IPS DF 6.9 (cell line): ENCODE measurements around the gene OCLN.
"Not testable (repeated sequence)": the region's sequence is repeated elsewhere in the genome, so short reads cannot be mapped to it uniquely, and the experiment has no call there.

Experiments used
- DNase-seq: peaks from one replicate; pipeline ENCODE4 v3.0.0-alpha.2; 2013; ENCODE audit warnings: low read depth, low spot score
- H3K27ac ChIP-seq: one replicate; pipeline ENCODE4 v1.5.1; 2013; ENCODE audit warnings: low read length, control low read depth
- H3K27me3 ChIP-seq: 2 replicates; pipeline ENCODE4 v1.6.1; 2013; ENCODE audit warnings: mild to moderate bottlenecking, low read length; ENCODE audit not compliant: control insufficient read depth, insufficient read depth
- H3K36me3 ChIP-seq: 2 replicates; pipeline ENCODE4 v1.6.1; 2013; ENCODE audit warnings: low read length; ENCODE audit not compliant: control insufficient read depth, insufficient read depth
- H3K4me1 ChIP-seq: 2 replicates; pipeline ENCODE4 v1.6.1; 2013; ENCODE audit warnings: low read length; ENCODE audit not compliant: control insufficient read depth, insufficient read depth
- H3K4me3 ChIP-seq: 2 replicates; pipeline ENCODE4 v1.5.1; 2013; ENCODE audit warnings: mild to moderate bottlenecking, low read length
- H3K9me3 ChIP-seq: 2 replicates; pipeline ENCODE4 v1.6.1; 2013; ENCODE audit warnings: low read length, inconsistent platforms; ENCODE audit not compliant: control insufficient read depth, insufficient read depth
- WGBS: extraction: QIAGEN DNeasy Blood & Tissue Kit; methylation state at CpG from one replicate; pipeline ENCODE4 v1.1.7; 2013; ENCODE audit warnings: mixed read lengths, missing lambda C conversion rate; ENCODE audit not compliant: insufficient read length, insufficient coverage; 5-methylcytosine and 5-hydroxymethylcytosine counted together

The OCLN gene

DNA sequence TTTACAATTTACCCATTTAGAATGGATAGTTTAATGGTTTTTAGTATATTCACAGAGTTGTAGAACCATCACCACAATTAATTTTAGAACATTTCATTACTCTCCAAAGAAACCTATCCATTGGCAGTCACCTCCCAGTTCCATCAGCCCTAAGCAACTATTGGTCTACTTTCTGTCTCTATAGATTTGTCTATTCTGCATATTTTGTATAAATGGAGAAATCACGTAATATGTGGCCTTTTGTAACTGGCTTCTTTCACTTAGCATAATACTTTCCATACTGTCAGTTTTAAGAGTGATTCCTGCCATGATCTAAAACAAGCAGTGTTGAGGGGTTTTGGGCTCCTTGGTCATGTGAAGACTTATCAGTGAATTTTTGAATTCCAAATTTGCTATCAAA lies 12.7 kb downstream of the OCLN start:
- Histone ChIP-seq H3K27me3 (no peaks in the 10 kb centered on the region), H3K4me3 (no peak overlapping the region), H3K27ac (no peak overlapping the region), H3K36me3 (peaks cover 4% of the 10 kb centered on the region; the same call in 1 of the 2 replicates), H3K9me3 (no peaks in the 10 kb centered on the region), H3K4me1 (peaks cover 6% of the 10 kb centered on the region; the same call in 1 of the 2 replicates)
- DNase-seq: no peak
- no CpG with 5 or more reads among the region's 1 CpG for WGBS

DNA sequence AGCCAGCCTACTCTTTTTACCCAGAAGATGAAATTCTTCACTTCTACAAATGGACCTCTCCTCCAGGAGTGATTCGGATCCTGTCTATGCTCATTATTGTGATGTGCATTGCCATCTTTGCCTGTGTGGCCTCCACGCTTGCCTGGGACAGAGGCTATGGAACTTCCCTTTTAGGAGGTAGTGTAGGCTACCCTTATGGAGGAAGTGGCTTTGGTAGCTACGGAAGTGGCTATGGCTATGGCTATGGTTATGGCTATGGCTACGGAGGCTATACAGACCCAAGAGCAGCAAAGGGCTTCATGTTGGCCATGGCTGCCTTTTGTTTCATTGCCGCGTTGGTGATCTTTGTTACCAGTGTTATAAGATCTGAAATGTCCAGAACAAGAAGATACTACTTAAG lies 16.6 kb downstream of the OCLN start:
- Histone ChIP-seq H3K36me3 (peaks cover 4% of the 10 kb centered on the region; the same call in 1 of the 2 replicates), H3K9me3 (no peaks in the 10 kb centered on the region), H3K27ac (no peak overlapping the region)

DNA sequence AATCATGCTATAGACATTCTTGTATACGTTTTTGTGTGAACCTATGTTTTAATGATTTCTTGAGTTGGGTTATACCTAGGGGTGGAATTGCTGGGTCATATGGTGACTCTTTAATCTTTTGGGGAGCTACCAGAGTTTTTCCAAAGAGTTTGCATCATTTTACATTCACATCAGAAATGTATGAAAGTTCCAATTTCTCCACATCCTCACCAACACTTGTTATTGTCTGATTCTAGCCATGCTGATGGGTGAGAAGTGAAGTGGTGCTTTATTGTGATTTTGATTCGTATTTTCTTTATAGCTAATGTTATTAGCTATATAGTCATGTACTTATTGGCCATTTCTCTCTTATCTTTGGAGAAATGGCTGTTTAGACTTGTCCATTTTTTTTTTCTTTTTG lies 18.1 kb downstream of the OCLN start:
- Histone ChIP-seq H3K9me3 (no peaks in the 10 kb centered on the region), H3K27me3 (no peaks in the 10 kb centered on the region), H3K4me3 (no peak overlapping the region), H3K27ac (no peak overlapping the region), H3K36me3 (peaks cover 4% of the 10 kb centered on the region; the same call in 1 of the 2 replicates), H3K4me1 (no peaks in the 10 kb centered on the region)
- DNase-seq: no peak
- no CpG with 5 or more reads among the region's 2 CpGs for WGBS

More for the DNA sequence above, 16.6 kb downstream of the OCLN start:
- Histone ChIP-seq H3K27me3 (no peaks in the 10 kb centered on the region), H3K4me1 (no peaks in the 10 kb centered on the region), H3K4me3 (no peak overlapping the region)
- no CpG with 5 or more reads among the region's 6 CpGs for WGBS
- no peak for DNase-seq

DNA sequence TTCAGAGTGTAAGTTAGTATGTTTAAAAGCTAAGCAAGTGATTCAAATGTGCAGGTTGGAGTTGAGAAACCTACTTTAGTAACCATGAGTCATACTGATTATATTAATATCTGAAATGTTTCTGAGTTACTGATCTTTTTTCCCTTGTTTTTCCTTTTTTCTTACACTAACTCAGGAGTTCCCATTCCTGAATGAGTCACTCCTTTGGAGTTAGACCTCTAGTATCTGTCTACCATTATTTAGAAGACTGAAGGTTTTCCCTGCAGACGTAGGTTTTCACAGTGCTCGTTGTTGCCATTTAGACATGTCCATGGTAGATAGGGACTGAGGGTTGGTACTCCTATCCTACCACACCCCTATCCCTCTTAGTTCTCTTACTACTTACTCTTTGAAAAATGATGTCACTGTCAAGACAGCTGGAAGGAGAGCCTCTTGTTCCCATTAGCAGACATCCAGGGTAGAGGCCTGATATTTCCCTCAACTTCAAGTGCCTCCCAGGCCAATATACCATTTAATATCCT lies 20.2 kb downstream of the OCLN start:
- H3K27me3 ChIP-seq: no peaks in the 10 kb centered on the region
- H3K27ac ChIP-seq: no peak overlapping the region
- H3K4me1 ChIP-seq: no peaks in the 10 kb centered on the region
- H3K4me3 ChIP-seq: no peak overlapping the region
- no peak for DNase-seq
- WGBS: no CpG with 5 or more reads among the region's 2 CpGs
- peaks cover 4% of the 10 kb centered on the region; the same call in 1 of the 2 replicates for H3K36me3 ChIP-seq
- no peaks in the 10 kb centered on the region for H3K9me3 ChIP-seq

DNA sequence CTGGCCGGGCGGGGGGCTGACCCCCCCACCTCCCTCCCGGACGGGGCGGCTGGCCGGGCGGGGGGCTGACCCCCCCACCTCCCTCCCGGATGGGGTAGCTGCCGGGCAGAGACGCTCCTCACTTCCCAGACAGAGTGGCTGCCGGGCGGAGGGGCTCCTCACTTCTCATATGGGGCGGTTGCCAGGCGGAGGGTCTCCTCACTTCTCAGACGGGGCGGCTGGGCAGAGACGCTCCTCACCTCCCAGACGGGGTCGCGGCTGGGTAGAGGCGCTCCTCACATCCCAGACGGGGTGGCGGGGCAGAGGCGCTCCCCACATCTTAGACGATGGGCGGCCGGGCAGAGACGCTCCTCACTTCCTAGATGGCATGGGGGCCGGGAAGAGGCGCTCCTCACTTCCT lies 23.0 kb downstream of the OCLN start:
- not testable (repeated sequence) for H3K4me3 ChIP-seq, H3K36me3 ChIP-seq, H3K9me3 ChIP-seq, H3K27me3 ChIP-seq, DNase-seq, H3K4me1 ChIP-seq, H3K27ac ChIP-seq
- WGBS: no CpG with 5 or more reads among the region's 30 CpGs

DNA sequence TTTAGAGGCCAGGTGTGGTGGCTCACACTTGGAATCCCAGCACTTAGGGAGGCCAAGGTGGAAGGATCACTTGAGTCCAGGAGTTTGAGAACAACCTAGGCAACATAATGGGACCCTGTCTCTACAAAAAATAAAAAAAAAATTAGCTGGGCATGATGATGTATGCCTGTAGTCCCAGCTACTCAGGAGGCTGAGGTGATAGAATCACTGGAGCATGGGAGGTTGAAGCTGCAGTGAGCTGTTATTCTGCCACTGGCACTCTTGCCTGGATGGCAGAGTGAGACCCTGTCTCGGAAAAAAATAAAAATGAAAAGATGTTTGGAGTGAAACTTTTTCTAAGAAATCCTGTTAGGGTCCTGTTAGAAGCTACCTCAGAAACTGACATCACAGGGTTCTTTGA lies 24.2 kb downstream of the OCLN start:
- no peaks in the 10 kb centered on the region for H3K36me3 ChIP-seq
- no peaks in the 10 kb centered on the region for H3K27me3 ChIP-seq
- no peak overlapping the region for H3K27ac ChIP-seq
- no CpG with 5 or more reads among the region's 1 CpG for WGBS
- DNase-seq: no peak
- no peaks in the 10 kb centered on the region for H3K9me3 ChIP-seq
- H3K4me1 ChIP-seq: no peaks in the 10 kb centered on the region
- no peak overlapping the region for H3K4me3 ChIP-seq

DNA sequence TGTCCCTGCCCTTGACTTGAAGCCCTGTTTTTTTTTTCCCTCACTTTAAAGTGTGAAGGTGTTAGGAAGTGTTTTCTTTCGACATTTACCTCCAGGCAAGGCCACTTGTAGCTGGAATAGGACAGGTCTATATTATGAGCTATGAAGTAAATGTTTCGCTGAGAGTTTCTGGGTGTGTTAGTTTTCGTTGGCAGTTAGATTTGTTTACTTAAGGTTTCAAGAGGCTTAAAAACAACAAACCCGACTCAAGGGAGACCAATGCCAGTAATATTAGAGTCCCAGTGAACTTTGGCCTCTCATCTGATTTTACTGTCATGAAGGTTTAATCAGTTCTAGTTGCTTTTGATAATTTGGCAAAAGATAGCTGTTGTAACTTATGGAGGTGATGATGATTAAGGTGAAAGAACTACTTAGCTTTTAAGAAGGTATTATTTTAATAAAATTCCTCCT lies 25.2 kb downstream of the OCLN start:
- Histone ChIP-seq H3K27me3 (no peaks in the 10 kb centered on the region), H3K4me1 (no peaks in the 10 kb centered on the region), H3K36me3 (no peaks in the 10 kb centered on the region), H3K4me3 (no peak overlapping the region), H3K27ac (no peak overlapping the region), H3K9me3 (no peaks in the 10 kb centered on the region)
- no peak for DNase-seq
- no CpG with 5 or more reads among the region's 4 CpGs for WGBS

DNA sequence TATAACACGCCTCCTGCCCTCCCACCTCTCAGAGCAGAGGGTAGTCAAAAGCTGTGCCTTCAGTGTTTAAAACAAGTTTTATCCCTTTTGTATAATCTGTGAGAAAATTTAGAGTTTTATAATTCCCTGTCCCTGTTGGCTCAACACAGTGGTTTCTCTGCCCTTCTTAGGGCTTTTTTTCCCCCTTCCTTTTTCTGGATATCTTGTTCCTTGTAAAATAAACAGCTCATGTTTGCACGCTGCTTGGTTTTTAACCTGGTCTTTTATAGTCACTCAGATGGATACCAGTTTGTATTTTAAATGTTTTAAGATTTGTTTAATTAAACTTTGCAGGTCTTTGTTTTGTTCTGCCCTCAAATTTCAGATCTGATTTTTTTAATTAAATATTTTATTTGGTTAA lies 26.7 kb downstream of the OCLN start:
- Histone ChIP-seq H3K27ac (no peak overlapping the region), H3K9me3 (no peaks in the 10 kb centered on the region), H3K4me3 (no peak overlapping the region), H3K4me1 (no peaks in the 10 kb centered on the region), H3K36me3 (no peaks in the 10 kb centered on the region), H3K27me3 (no peaks in the 10 kb centered on the region)
- WGBS: no CpG with 5 or more reads among the region's 2 CpGs
- DNase-seq: no peak

DNA sequence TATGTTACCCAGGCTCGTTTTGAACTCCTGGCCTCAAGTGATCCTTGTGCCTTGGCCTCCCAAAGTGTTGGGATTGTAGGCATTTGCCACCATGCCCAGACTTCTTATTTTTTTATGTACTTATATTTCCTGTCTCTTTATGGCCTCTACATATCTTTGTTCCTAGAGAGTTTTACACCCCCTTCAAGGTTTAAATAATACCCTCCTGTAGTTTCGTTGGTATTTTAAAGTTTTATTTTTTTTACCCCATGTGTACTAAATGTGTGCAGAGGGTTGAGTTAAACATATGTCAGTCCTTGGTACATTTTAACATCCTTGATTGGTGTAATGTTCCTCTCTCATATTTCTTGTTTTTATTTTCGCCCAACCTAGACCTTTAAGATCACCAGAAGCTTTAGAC lies 29.4 kb downstream of the OCLN start:
- no peaks in the 10 kb centered on the region for H3K27me3 ChIP-seq
- no peak for DNase-seq
- no peak overlapping the region for H3K27ac ChIP-seq
- no peaks in the 10 kb centered on the region for H3K36me3 ChIP-seq
- WGBS: no CpG with 5 or more reads among the region's 3 CpGs
- no peaks in the 10 kb centered on the region for H3K4me1 ChIP-seq
- no peak overlapping the region for H3K4me3 ChIP-seq
- H3K9me3 ChIP-seq: no peaks in the 10 kb centered on the region

DNA sequence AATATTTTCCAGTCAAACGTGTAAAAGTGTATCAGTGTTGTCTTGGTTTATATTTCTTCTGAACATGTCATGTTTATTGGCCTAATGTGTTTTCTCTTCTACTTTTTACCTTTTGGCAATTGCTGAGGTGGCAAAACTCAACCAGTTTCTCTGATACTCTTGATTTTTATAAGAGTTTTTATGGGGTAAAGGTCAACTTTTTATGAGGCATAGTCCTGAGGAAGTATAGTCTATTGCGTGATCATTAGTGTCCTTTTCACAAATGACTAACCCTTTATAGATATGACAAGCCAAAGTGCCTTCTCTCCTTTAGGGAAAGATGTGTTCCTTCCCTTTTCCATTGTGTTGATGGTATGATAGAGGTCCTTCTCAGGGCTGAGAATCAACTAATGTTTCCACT lies 32.9 kb downstream of the OCLN start:
- no peaks in the 10 kb centered on the region for H3K9me3 ChIP-seq
- H3K4me1 ChIP-seq: no peaks in the 10 kb centered on the region
- no peaks in the 10 kb centered on the region for H3K36me3 ChIP-seq
- H3K27me3 ChIP-seq: no peaks in the 10 kb centered on the region
- H3K27ac ChIP-seq: no peak overlapping the region
- no peak for DNase-seq
- no CpG with 5 or more reads among the region's 2 CpGs for WGBS
- H3K4me3 ChIP-seq: no peak overlapping the region

DNA sequence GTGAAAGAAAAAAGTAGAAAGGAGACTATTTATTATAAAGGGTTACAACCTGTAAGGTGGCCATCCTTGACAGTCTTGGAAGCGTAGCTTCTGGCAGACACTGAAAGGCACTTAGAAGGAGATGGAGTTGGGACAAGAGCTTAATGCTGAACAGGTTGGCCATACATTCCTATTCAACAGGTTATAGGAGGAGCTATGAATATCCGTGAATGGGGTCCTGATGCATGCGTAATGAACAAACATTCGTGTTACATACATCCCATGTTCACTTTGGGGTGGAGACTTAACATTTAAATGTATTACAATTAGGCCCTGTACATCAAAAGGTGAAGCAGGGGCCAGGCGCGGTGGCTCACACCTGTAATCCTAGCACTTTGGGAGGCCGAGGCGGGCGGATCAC lies 34.1 kb downstream of the OCLN start:
- Histone ChIP-seq H3K9me3 (no peaks in the 10 kb centered on the region), H3K4me1 (no peaks in the 10 kb centered on the region)

More for the DNA sequence above, 34.1 kb downstream of the OCLN start:
- Histone ChIP-seq H3K27me3 (no peaks in the 10 kb centered on the region), H3K4me3 (no peak overlapping the region), H3K36me3 (no peaks in the 10 kb centered on the region), H3K27ac (no peak overlapping the region)
- no CpG with 5 or more reads among the region's 9 CpGs for WGBS
- no peak for DNase-seq
